AG04449 (cell line): ENCODE data around the gene BEAN1.

Source experiments
- CTCF ChIA-PET: fragments of 350-600 bp; formaldehyde crosslinking; extraction: SDS; loops from one replicate; lab custom pipeline; 2021; ENCODE audit warnings: antibody characterized with exemption; lab: Yijun Ruan, JAX
- POLR2A ChIA-PET: fragments of 400-600, 350-600 bp; formaldehyde crosslinking; extraction: SDS; loops from one replicate; lab custom pipeline; 2020; ENCODE audit warnings: antibody characterized with exemption, inconsistent platforms; lab: Yijun Ruan, JAX
- DNase-seq: peaks from one replicate; pipeline ENCODE4 v3.0.0-alpha.2; 2010; ENCODE audit warnings: low read depth, low spot score
- H3K4me3 ChIP-seq: 2 replicates; pipeline ENCODE4 v1.5.1; 2011; ENCODE audit warnings: low read depth, mild to moderate bottlenecking, control low read depth, low read length
- CTCF ChIP-seq: IDR thresholded peaks from one replicate; pipeline ENCODE4 v1.5.1; 2011; ENCODE audit warnings: mild to moderate bottlenecking, moderate library complexity, low read length, control low read depth, inconsistent platforms; ENCODE audit not compliant: insufficient read depth; ENCODE audit errors: missing control alignments

The BEAN1 gene

GRCh38 chr16:66520406-66521170, 93.5 kb downstream of the BEAN1 start:
- no peak for DNase-seq
- POLR2A ChIA-PET, result no interaction called here
- no peak for TF ChIP-seq CTCF
- CTCF ChIA-PET, result interaction anchor here (0.6 to 2.0 kb wide), 3 partner anchors 8 to 115 kb away, joined by 3 to 5 read pairs (median 3); no protein-coding TSS in a partner anchor
- H3K4me3 ChIP-seq, result no peak overlapping the region

- DNase-seq, result no peak
- POLR2A ChIA-PET, result no interaction called here
Measured at GRCh38 chr16:66521252-66521713, 94.2 kb downstream of the BEAN1 start.

GRCh38 chr16:66521951-66522771, 95.1 kb downstream of the BEAN1 start:
- POLR2A ChIA-PET, result interaction anchor here (1.0 kb wide), 1 partner anchor 10 kb away, joined by 4 read pairs; no protein-coding TSS in a partner anchor
- no peak for DNase-seq
- no peak for TF ChIP-seq CTCF
- CTCF ChIA-PET, result interaction anchor here (0.9 to 2.0 kb wide), 5 partner anchors 10 to 115 kb away, joined by 3 to 5 read pairs (median 3); no protein-coding TSS in a partner anchor
- no peak overlapping the region for H3K4me3 ChIP-seq

More at GRCh38 chr16:66521252-66521713, 94.2 kb downstream of the BEAN1 start:
- TF ChIP-seq CTCF, result no peak
- H3K4me3 ChIP-seq, result no peak overlapping the region
- CTCF ChIA-PET, result interaction anchor here (0.9 to 2.0 kb wide), 4 partner anchors 9 to 115 kb away, joined by 3 to 5 read pairs (median 3); no protein-coding TSS in a partner anchor

GRCh38 chr16:66522816-66523590, 95.9 kb downstream of the BEAN1 start:
- POLR2A ChIA-PET, result no interaction called here
- TF ChIP-seq CTCF, result no peak
- no peak overlapping the region for H3K4me3 ChIP-seq
- no peak for DNase-seq
- CTCF ChIA-PET, result interaction anchor here (1.1 to 1.3 kb wide), 3 partner anchors 25 to 129 kb away, joined by 3 read pairs; no protein-coding TSS in a partner anchor

- no peak for TF ChIP-seq CTCF
- DNase-seq, result no peak
- H3K4me3 ChIP-seq, result no peak overlapping the region
- ChIA-PET CTCF (interaction anchor here (1.2 kb wide), 1 partner anchor 128 kb away, joined by 3 read pairs; no protein-coding TSS in a partner anchor), POLR2A (no interaction called here)
Measured at GRCh38 chr16:66523861-66524354, 96.8 kb downstream of the BEAN1 start.
